GM12878 (cell line): Measurements from ENCODE around the gene RPL22. TPM values are rescaled to one million over a fixed set of nuclear protein-coding genes. Genes with fewer than 3 reads are reported as not detected.
A peak's percentile ranks its signal among the peaks of the same experiment; 100 is the strongest.

Source experiments
- BACH1 ChIP-seq: fragments of 450-650 bp; IDR thresholded peaks from 2 replicates; pipeline ENCODE4 v1.6.1; 2017; ENCODE audit warnings: mild to moderate bottlenecking, borderline replicate concordance
- BHLHE40 ChIP-seq, 2 experiments: fragments of 450-650 bp in 1 of 2; IDR thresholded peaks; 2 replicates each; pipeline ENCODE4 v1.6.1; 2011 to 2017; ENCODE audit warnings: low read depth in 2 of 2, borderline replicate concordance in 1 of 2, improper control_type of control experiment in 1 of 2, low read length in 1 of 2, mild to moderate bottlenecking in 1 of 2
- CREM ChIP-seq: IDR thresholded peaks from 2 replicates; pipeline ENCODE4 v1.6.1; 2014; ENCODE audit warnings: antibody characterized with exemption, low read depth
- DPF2 ChIP-seq: fragments of 450-650 bp; IDR thresholded peaks from 2 replicates; pipeline ENCODE4 v1.6.1; 2017; ENCODE audit warnings: mild to moderate bottlenecking
- EGR1 ChIP-seq, 2 experiments: IDR thresholded peaks; 1 replicate in 1 of 2; 2 replicates in 1 of 2; pipeline ENCODE4 v1.6.1; 2011 to 2012; ENCODE audit warnings: low read depth in 2 of 2, low read length in 2 of 2, borderline replicate concordance in 1 of 2, mild to moderate bottlenecking in 1 of 2, moderate library complexity in 1 of 2
- GATAD2B ChIP-seq: fragments of 450-650 bp; conservative IDR thresholded peaks from 2 replicates; pipeline ENCODE4 v1.6.1; 2017; ENCODE audit warnings: low read depth, mild to moderate bottlenecking, moderate library complexity
- HDGF ChIP-seq: fragments of 450-650 bp; IDR thresholded peaks from 2 replicates; pipeline ENCODE4 v1.6.1; 2016; ENCODE audit warnings: antibody characterized with exemption
- KDM1A ChIP-seq: fragments of 200-600 bp; sonication (generic); IDR thresholded peaks from 2 replicates; pipeline ENCODE4 v1.6.1; 2016; ENCODE audit warnings: borderline replicate concordance
- LARP7 ChIP-seq: fragments of 450-650 bp; IDR thresholded peaks from 2 replicates; pipeline ENCODE4 v1.6.1; 2017; ENCODE audit warnings: mild to moderate bottlenecking
- MXI1 ChIP-seq: fragments of 150-350 bp; IDR thresholded peaks from 2 replicates; pipeline ENCODE4 v1.6.1; 2011; ENCODE audit warnings: low read depth, mild to moderate bottlenecking, inconsistent platforms, low read length, improper control_type of control experiment
- NKRF ChIP-seq: fragments of 450-650 bp; conservative IDR thresholded peaks from 2 replicates; pipeline ENCODE4 v1.6.1; 2017; ENCODE audit warnings: mild to moderate bottlenecking, moderate library complexity
- NR2F1 ChIP-seq: fragments of 450-650 bp; conservative IDR thresholded peaks from 2 replicates; pipeline ENCODE4 v1.6.1; 2017; ENCODE audit warnings: mild to moderate bottlenecking
- POLR2A ChIP-seq: IDR thresholded peaks from 2 replicates; pipeline ENCODE4 v1.6.1; 2011; ENCODE audit warnings: low read depth, mild to moderate bottlenecking, low read length
- POLR2AphosphoS5 ChIP-seq: IDR thresholded peaks from 2 replicates; pipeline ENCODE4 v1.6.1; 2011; ENCODE audit warnings: mild to moderate bottlenecking, low read length, inconsistent platforms
- RAD21 ChIP-seq: IDR thresholded peaks from 2 replicates; pipeline ENCODE4 v1.6.1; 2011; ENCODE audit warnings: mild to moderate bottlenecking, low read depth, low read length, moderate library complexity; ENCODE audit not compliant: insufficient read depth
- USF1 ChIP-seq: IDR thresholded peaks from 2 replicates; pipeline ENCODE4 v1.6.1; 2011; ENCODE audit warnings: borderline replicate concordance, low read depth, mild to moderate bottlenecking, moderate library complexity, mixed read lengths, low read length; ENCODE audit not compliant: insufficient read depth; ENCODE audit errors: extremely low read length
- ZNF24 ChIP-seq: fragments of 450-650 bp; IDR thresholded peaks from 2 replicates; pipeline ENCODE4 v1.6.1; 2017; ENCODE audit warnings: antibody characterized with exemption, mild to moderate bottlenecking
- ZNF687 ChIP-seq: fragments of 450-650 bp; IDR thresholded peaks from 2 replicates; pipeline ENCODE4 v1.6.1; 2017; ENCODE audit warnings: mild to moderate bottlenecking, moderate library complexity
- polyA plus RNA-seq, 11 experiments: library from polyadenylated mRNA; depleted of rRNA in 4 of 11; unstranded in 6 of 11; stranded (reverse) in 5 of 11; fragments of >200 nt; fragmentation: Nextera tagmentation in 4 of 11; fragmentation: Illumina TruSeq in 1 of 11; extraction: Ambion mirVana in 4 of 11; extraction: Trizol in 1 of 11; gene quantifications; 1 replicate in 1 of 11; 2 replicates in 10 of 11; pipeline versions ENCODE4 v1.2.1 to v1.2.3, GENCODE V29; 2011 to 2016; ENCODE audit warnings: inconsistent platforms in 2 of 11, missing spikeins in 2 of 11, low read depth in 1 of 11
- total RNA-seq, 4 experiments: library from RNA; depleted of rRNA in 3 of 4; stranded (reverse); fragments of >200 nt in 3 of 4; fragmentation: Illumina TruSeq in 1 of 4; extraction: Trizol in 1 of 4; gene quantifications; 2 replicates each; pipeline versions ENCODE4 v1.2.1 to v1.2.3, GENCODE V29; 2013 to 2021

The RPL22 gene
- total and polyA plus RNA-seq, 10 of the 15 experiments (the other 5 are each of a cell fraction or from before 2014, with no cell fraction given) = 191 to 560 (median 430) TPM

GRCh38 chr1:6208723-6209660, 9.6 kb upstream of the RPL22 start (continued):
- TF ChIP-seq ZNF687 = peak; percentile 82
- peak; percentile 64 for TF ChIP-seq LARP7
- peak; percentile 36 for TF ChIP-seq USF1
- TF ChIP-seq GATAD2B = peak; percentile 21; the same call in 1 of the 2 replicates
- no peak for TF ChIP-seq KDM1A
- peak; percentile 56; the same call in 1 of the 2 replicates for TF ChIP-seq BACH1
- peak; percentile 48 for TF ChIP-seq POLR2A
- TF ChIP-seq NKRF = 0 out of 2 replicates have a peak, but pooled peaks have one; percentile 32
- 0 out of 2 replicates have a peak, but pooled peaks have one; percentile 26 for TF ChIP-seq NR2F1
- peak in 1 of 2 experiments; percentile 79; a peak in 2 of 3 replicates for TF ChIP-seq EGR1 (IDR thresholded peaks at IDR 0.05; ENCODE audit: borderline replicate concordance in 1 of 2, low read depth in 2 of 2, low read length in 2 of 2)
- TF ChIP-seq BHLHE40 (IDR thresholded peaks at IDR 0.05; ENCODE audit: borderline replicate concordance in 1 of 2, low read depth in 2 of 2, low read length in 1 of 2) = peak; percentile 77 to 93
- peak; percentile 51 for TF ChIP-seq MXI1
- no peak for TF ChIP-seq RAD21
- TF ChIP-seq HDGF = peak; percentile 76; the same call in 1 of the 2 replicates
- peak; percentile 52 for TF ChIP-seq DPF2
- no peak for TF ChIP-seq POLR2AphosphoS5
- 0 out of 2 replicates have a peak, but pooled peaks have one; percentile 33 for TF ChIP-seq CREM
- no peak for TF ChIP-seq ZNF24
